ENCODE results near the gene TWF2. TPM values are rescaled to one million over a fixed set of nuclear protein-coding genes. Genes with fewer than 3 reads are reported as not detected.

Gene TWF2
- total and polyA plus RNA-seq, 2 of the 13 experiments (the other 11 are each of a cell fraction or from before 2014, with no cell fraction given) = 45.5 to 108 TPM

DNA sequence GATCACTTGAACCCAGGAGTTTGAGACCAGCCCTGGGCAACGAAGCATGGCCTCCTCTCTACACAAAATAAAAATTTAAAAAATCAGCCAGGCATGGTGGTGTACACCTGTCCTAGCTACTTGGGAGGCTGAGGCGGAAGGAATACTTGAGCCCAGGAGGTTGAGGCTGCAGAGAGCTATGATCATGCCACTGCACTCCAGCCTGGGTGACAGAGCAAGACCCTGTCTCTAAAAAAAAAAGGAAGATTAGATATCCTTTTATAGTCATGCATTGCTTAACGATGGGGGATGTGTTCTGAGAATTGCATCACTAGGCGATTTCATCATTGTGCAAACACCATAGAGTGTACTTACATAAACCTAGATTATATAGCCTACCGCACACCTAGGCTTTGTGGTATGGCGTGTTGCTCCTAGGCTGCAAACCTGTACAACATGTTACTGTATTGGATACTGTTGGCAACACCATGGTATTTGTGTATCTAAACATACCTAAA, 28.4 kb downstream of the TWF2 start (continued):
- TF ChIP-seq JUND (CRISPR knock-in tag; IDR thresholded peaks at IDR 0.05) (peak; percentile 96), ZFP90 (CRISPR knock-in tag; IDR thresholded peaks at IDR 0.05; ENCODE audit: borderline replicate concordance) (peak; percentile 94), MAF1 (CRISPR knock-in tag; IDR thresholded peaks at IDR 0.05; ENCODE audit: borderline replicate concordance) (no peak; the same call in 1 of the 2 replicates), SOX6 (IDR thresholded peaks at IDR 0.05) (no peak), SOX6 (CRISPR knock-in tag; IDR thresholded peaks at IDR 0.05) (peak; percentile 92), BRCA1 (CRISPR knock-in tag; IDR thresholded peaks at IDR 0.05) (no peak), PHF20 (CRISPR knock-in tag; IDR thresholded peaks at IDR 0.05) (no peak), MED1 (CRISPR knock-in tag; IDR thresholded peaks at IDR 0.05) (peak; percentile 92), ZNF251 (CRISPR knock-in tag; IDR thresholded peaks at IDR 0.05) (no peak)
- TF ChIP-seq, protein P1, sequence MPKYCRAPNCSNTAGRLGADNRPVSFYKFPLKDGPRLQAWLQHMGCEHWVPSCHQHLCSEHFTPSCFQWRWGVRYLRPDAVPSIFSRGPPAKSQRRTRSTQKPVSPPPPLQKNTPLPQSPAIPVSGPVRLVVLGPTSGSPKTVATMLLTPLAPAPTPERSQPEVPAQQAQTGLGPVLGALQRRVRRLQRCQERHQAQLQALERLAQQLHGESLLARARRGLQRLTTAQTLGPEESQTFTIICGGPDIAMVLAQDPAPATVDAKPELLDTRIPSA (CRISPR knock-in tag; IDR thresholded peaks at IDR 0.05; ENCODE audit: borderline replicate concordance) = no peak
- TF ChIP-seq, protein P2, sequence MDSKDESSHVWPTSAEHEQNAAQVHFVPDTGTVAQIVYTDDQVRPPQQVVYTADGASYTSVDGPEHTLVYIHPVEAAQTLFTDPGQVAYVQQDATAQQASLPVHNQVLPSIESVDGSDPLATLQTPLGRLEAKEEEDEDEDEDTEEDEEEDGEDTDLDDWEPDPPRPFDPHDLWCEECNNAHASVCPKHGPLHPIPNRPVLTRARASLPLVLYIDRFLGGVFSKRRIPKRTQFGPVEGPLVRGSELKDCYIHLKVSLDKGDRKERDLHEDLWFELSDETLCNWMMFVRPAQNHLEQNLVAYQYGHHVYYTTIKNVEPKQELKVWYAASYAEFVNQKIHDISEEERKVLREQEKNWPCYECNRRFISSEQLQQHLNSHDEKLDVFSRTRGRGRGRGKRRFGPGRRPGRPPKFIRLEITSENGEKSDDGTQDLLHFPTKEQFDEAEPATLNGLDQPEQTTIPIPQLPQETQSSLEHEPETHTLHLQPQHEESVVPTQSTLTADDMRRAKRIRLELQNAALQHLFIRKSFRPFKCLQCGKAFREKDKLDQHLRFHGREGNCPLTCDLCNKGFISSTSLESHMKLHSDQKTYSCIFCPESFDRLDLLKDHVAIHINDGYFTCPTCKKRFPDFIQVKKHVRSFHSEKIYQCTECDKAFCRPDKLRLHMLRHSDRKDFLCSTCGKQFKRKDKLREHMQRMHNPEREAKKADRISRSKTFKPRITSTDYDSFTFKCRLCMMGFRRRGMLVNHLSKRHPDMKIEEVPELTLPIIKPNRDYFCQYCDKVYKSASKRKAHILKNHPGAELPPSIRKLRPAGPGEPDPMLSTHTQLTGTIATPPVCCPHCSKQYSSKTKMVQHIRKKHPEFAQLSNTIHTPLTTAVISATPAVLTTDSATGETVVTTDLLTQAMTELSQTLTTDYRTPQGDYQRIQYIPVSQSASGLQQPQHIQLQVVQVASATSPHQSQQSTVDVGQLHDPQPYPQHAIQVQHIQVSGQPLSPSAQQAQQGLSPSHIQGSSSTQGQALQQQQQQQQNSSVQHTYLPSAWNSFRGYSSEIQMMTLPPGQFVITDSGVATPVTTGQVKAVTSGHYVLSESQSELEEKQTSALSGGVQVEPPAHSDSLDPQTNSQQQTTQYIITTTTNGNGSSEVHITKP (CRISPR knock-in tag; IDR thresholded peaks at IDR 0.05; ENCODE audit: low read depth) = peak; percentile 30; the same call in 1 of the 2 replicates
- TF ChIP-seq, protein P3, sequence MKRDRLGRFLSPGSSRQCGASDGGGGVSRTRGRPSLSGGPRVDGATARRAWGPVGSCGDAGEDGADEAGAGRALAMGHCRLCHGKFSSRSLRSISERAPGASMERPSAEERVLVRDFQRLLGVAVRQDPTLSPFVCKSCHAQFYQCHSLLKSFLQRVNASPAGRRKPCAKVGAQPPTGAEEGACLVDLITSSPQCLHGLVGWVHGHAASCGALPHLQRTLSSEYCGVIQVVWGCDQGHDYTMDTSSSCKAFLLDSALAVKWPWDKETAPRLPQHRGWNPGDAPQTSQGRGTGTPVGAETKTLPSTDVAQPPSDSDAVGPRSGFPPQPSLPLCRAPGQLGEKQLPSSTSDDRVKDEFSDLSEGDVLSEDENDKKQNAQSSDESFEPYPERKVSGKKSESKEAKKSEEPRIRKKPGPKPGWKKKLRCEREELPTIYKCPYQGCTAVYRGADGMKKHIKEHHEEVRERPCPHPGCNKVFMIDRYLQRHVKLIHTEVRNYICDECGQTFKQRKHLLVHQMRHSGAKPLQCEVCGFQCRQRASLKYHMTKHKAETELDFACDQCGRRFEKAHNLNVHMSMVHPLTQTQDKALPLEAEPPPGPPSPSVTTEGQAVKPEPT (CRISPR knock-in tag; IDR thresholded peaks at IDR 0.05; ENCODE audit: low read depth) = no peak
- TF ChIP-seq, protein P4, sequence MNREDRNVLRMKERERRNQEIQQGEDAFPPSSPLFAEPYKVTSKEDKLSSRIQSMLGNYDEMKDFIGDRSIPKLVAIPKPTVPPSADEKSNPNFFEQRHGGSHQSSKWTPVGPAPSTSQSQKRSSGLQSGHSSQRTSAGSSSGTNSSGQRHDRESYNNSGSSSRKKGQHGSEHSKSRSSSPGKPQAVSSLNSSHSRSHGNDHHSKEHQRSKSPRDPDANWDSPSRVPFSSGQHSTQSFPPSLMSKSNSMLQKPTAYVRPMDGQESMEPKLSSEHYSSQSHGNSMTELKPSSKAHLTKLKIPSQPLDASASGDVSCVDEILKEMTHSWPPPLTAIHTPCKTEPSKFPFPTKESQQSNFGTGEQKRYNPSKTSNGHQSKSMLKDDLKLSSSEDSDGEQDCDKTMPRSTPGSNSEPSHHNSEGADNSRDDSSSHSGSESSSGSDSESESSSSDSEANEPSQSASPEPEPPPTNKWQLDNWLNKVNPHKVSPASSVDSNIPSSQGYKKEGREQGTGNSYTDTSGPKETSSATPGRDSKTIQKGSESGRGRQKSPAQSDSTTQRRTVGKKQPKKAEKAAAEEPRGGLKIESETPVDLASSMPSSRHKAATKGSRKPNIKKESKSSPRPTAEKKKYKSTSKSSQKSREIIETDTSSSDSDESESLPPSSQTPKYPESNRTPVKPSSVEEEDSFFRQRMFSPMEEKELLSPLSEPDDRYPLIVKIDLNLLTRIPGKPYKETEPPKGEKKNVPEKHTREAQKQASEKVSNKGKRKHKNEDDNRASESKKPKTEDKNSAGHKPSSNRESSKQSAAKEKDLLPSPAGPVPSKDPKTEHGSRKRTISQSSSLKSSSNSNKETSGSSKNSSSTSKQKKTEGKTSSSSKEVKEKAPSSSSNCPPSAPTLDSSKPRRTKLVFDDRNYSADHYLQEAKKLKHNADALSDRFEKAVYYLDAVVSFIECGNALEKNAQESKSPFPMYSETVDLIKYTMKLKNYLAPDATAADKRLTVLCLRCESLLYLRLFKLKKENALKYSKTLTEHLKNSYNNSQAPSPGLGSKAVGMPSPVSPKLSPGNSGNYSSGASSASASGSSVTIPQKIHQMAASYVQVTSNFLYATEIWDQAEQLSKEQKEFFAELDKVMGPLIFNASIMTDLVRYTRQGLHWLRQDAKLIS (CRISPR knock-in tag; IDR thresholded peaks at IDR 0.05) = no peak
- TF ChIP-seq, protein P5, sequence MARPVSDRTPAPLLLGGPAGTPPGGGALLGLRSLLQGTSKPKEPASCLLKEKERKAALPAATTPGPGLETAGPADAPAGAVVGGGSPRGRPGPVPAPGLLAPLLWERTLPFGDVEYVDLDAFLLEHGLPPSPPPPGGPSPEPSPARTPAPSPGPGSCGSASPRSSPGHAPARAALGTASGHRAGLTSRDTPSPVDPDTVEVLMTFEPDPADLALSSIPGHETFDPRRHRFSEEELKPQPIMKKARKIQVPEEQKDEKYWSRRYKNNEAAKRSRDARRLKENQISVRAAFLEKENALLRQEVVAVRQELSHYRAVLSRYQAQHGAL (CRISPR knock-in tag; IDR thresholded peaks at IDR 0.05; ENCODE audit: not compliant biosample characterization) = no peak
- TF ChIP-seq, protein P6, sequence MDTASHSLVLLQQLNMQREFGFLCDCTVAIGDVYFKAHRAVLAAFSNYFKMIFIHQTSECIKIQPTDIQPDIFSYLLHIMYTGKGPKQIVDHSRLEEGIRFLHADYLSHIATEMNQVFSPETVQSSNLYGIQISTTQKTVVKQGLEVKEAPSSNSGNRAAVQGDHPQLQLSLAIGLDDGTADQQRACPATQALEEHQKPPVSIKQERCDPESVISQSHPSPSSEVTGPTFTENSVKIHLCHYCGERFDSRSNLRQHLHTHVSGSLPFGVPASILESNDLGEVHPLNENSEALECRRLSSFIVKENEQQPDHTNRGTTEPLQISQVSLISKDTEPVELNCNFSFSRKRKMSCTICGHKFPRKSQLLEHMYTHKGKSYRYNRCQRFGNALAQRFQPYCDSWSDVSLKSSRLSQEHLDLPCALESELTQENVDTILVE (CRISPR knock-in tag; IDR thresholded peaks at IDR 0.05) = peak; percentile 96
- TF ChIP-seq, protein P7, sequence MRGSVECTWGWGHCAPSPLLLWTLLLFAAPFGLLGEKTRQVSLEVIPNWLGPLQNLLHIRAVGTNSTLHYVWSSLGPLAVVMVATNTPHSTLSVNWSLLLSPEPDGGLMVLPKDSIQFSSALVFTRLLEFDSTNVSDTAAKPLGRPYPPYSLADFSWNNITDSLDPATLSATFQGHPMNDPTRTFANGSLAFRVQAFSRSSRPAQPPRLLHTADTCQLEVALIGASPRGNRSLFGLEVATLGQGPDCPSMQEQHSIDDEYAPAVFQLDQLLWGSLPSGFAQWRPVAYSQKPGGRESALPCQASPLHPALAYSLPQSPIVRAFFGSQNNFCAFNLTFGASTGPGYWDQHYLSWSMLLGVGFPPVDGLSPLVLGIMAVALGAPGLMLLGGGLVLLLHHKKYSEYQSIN (CRISPR knock-in tag; IDR thresholded peaks at IDR 0.05; ENCODE audit: borderline replicate concordance) = no peak
